Measurements from ENCODE around the gene PKLR. TPM values are rescaled to one million over a fixed set of nuclear protein-coding genes. Genes with fewer than 3 reads are reported as not detected.

Gene PKLR
- total and polyA plus RNA-seq, 2 of the 8 experiments (the other 6 are each of a cell fraction or from before 2014, with no cell fraction given) = 2.3 to 7.5 TPM

DNA sequence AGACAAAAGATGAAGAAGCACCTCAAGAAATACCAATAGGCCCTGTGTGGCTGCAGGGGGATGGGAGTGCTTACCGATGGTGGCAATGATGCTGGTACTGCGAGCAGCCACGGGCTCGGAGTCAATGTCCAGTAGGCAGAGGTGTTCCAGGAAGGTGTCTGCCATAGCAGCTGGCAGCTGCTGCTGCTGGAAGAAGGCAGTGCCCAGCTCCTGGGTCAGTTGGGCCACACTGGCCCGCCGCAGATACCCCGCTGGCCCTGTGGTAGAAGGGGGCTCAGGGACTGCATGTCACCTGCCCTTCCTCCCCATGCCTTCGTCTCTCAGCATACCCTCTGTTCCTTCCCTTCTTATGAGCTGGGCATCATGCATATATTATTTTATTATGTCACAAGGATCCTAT, 1.2 kb downstream of the PKLR start:
- Histone ChIP-seq H2AFZ (ENCODE audit: low read length) (no peak overlapping the region), H2BK20ac (ENCODE audit: low read length) (no peak overlapping the region), H3K4ac (replicated peaks; ENCODE audit: insufficient read length, low read depth, low read length) (no peak overlapping the region), H3K4me3 (ENCODE audit: extremely low read depth in 1 of 4, insufficient read depth in 2 of 4, low read depth in 3 of 4, low read length in 4 of 4) (no peak overlapping the region), H3K14ac (ENCODE audit: insufficient read length) (no peak overlapping the region), H3K4me2 (ENCODE audit: insufficient read depth in 1 of 2, low read depth in 2 of 2, low read length in 2 of 2) (no peak overlapping the region), H2AK5ac (ENCODE audit: low read depth, low read length) (no peak overlapping the region), H2BK5ac (ENCODE audit: low read depth, low read length) (no peak overlapping the region), H3K4me1 (replicated peaks in 1 of 4; ENCODE audit: control insufficient read depth in 3 of 4, insufficient read depth in 4 of 4, low read length in 3 of 4) (peaks cover 3 to 16% (median 5%) of the 10 kb centered on the region in 4 experiments; a peak in 6 of 7 replicates), H2BK12ac (ENCODE audit: low read depth, low read length) (0 out of 2 replicates have a peak overlapping the region, but pooled peaks have one; percentile 27), H2BK15ac (ENCODE audit: low read length) (no peak overlapping the region), H3K79me1 (ENCODE audit: low read depth, low read length) (no peaks in the 10 kb centered on the region), H4K8ac (ENCODE audit: extremely low read depth, insufficient read depth, low read length) (no peak overlapping the region), H2BK120ac (replicated peaks; ENCODE audit: low read depth, low read length) (no peak overlapping the region), H3K27me3 (replicated peaks in 1 of 4; ENCODE audit: control insufficient read depth in 3 of 4, extremely low read depth in 1 of 4, insufficient read depth in 3 of 4, low read length in 3 of 4) (peaks cover 0 to 6% (median 3%) of the 10 kb centered on the region in 4 experiments; a peak in 5 of 7 replicates), H3K56ac (replicated peaks; ENCODE audit: insufficient read length, low read depth, low read length) (no peak overlapping the region), H3K9ac (replicated peaks in 1 of 4; ENCODE audit: extremely low read depth in 1 of 4, low read depth in 3 of 4, low read length in 3 of 4) (no peak overlapping the region), H4K91ac (replicated peaks; ENCODE audit: insufficient read length, low read length) (no peak overlapping the region), H3K18ac (ENCODE audit: extremely low read depth, low read length) (no peak overlapping the region), H3K23ac (ENCODE audit: insufficient read length) (no peak overlapping the region), H3K79me2 (ENCODE audit: control insufficient read depth in 1 of 2, insufficient read depth in 2 of 2, low read length in 2 of 2) (no peaks in the 10 kb centered on the region), H4K20me1 (replicated peaks in 1 of 2; ENCODE audit: control insufficient read depth in 1 of 2, insufficient read depth in 2 of 2, low read length in 2 of 2) (no peaks in the 10 kb centered on the region), H3K36me3 (ENCODE audit: control insufficient read depth in 2 of 4, insufficient read depth in 4 of 4, low read length in 3 of 4) (no peaks in the 10 kb centered on the region), H4K5ac (ENCODE audit: insufficient read length, low read depth, low read length) (no peak overlapping the region), H3K27ac (ENCODE audit: low read depth, low read length) (no peak overlapping the region), H3K23me2 (ENCODE audit: low read depth, low read length) (peaks cover 3% of the 10 kb centered on the region; the same call in 1 of the 2 replicates), H3K9me3 (ENCODE audit: insufficient read depth in 2 of 2, low read depth in 1 of 2, low read length in 1 of 2) (no peaks in the 10 kb centered on the region)
- FAIRE-seq (no peak), DNase-seq (ENCODE audit: low read depth in 1 of 2, low spot score in 2 of 2) (no peak)
- 90% methylated on average over 8 of the region's 8 CpGs; no CpG with 5 or more reads in 1 of the 2 experiments for WGBS, 2 experiments (ENCODE audit: extremely low coverage in 1 of 2, insufficient coverage in 1 of 2, insufficient read length in 1 of 2, insufficient replicate concordance in 2 of 2, low coverage in 1 of 2, low lambda C conversion rate in 2 of 2, missing lambda C conversion rate in 1 of 2)
- ChIA-PET POLR2A (ENCODE audit: partially characterized antibody) (interaction anchor here (1.1 to 2.2 kb wide), 4 partner anchors 33 to 105 kb away, joined by 3 to 6 read pairs (median 4); partner anchors contain the start of gene SCAMP3), CTCF (ENCODE audit: partially characterized antibody) (interaction anchor here (1.4 to 5.3 kb wide), 5 partner anchors 7 to 49 kb away, joined by 4 to 29 read pairs (median 11); partner anchors contain the start of gene FDPS)
- TF ChIP-seq CTBP2 (IDR thresholded peaks at IDR 0.05; ENCODE audit: borderline replicate concordance, insufficient read depth, insufficient read length, low read length) (no peak), RBBP5 (IDR thresholded peaks at IDR 0.05; ENCODE audit: borderline replicate concordance, low read depth, low read length) (no peak), GTF2F1 (IDR thresholded peaks at IDR 0.05; ENCODE audit: borderline replicate concordance, low read depth, low read length) (no peak), JUN (IDR thresholded peaks at IDR 0.05; ENCODE audit: low read depth, low read length) (no peak), SP4 (IDR thresholded peaks at IDR 0.05; ENCODE audit: low read length) (no peak), TBP (IDR thresholded peaks at IDR 0.05; ENCODE audit: low read depth, low read length) (no peak), MAFK (IDR thresholded peaks at IDR 0.05; ENCODE audit: low read depth, low read length) (no peak), BCL11A (IDR thresholded peaks at IDR 0.05; ENCODE audit: low read depth in 2 of 2, low read length in 2 of 2) (no peak)

Data from H1 (cell line).